Transverse colon (tissue), 3 donors: ENCODE measurements around the gene OPTC.

Source experiments
- POLR2A ChIP-seq: fragments of 450-650 bp; IDR thresholded peaks from one replicate; pipeline ENCODE4 v1.6.1; 2016; ENCODE audit warnings: antibody characterized with exemption, mild to moderate bottlenecking, moderate library complexity
- TF ChIP-seq, protein P1 (sequence below), 5 experiments: fragments of 200-600 bp in 3 of 5; fragments of 450-650 bp in 2 of 5; sonication (generic) in 3 of 5; IDR thresholded peaks; 1 replicate in 2 of 5; 2 replicates in 3 of 5; pipeline ENCODE4 v1.5.1; 2016 to 2017; ENCODE audit warnings: antibody characterized with exemption in 5 of 5, inconsistent platforms in 3 of 5, mild to moderate bottlenecking in 2 of 5, moderate library complexity in 1 of 5

DNA sequence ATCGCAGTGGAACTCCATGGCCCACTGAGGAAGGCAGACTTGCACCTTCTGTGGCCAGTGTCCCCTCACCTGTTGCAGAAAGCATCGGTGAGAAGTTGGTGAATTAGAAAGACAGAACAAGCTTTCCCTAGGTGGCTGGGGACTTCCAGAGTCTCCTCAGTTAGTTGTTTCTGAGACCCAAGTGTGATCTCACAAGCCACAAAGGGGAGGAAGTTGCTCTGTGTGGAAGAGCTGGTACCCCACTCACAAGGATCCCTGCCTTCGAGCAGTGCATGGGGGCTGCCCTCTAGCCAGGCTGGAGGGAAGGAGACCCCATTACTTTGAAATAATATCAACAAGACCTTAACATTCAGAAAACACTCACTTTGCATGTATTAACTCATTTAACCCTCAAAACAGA, 16.2 kb upstream of the OPTC start:
- TF ChIP-seq, protein P1, sequence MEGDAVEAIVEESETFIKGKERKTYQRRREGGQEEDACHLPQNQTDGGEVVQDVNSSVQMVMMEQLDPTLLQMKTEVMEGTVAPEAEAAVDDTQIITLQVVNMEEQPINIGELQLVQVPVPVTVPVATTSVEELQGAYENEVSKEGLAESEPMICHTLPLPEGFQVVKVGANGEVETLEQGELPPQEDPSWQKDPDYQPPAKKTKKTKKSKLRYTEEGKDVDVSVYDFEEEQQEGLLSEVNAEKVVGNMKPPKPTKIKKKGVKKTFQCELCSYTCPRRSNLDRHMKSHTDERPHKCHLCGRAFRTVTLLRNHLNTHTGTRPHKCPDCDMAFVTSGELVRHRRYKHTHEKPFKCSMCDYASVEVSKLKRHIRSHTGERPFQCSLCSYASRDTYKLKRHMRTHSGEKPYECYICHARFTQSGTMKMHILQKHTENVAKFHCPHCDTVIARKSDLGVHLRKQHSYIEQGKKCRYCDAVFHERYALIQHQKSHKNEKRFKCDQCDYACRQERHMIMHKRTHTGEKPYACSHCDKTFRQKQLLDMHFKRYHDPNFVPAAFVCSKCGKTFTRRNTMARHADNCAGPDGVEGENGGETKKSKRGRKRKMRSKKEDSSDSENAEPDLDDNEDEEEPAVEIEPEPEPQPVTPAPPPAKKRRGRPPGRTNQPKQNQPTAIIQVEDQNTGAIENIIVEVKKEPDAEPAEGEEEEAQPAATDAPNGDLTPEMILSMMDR (IDR thresholded peaks at IDR 0.05), result no peak
- no peak for TF ChIP-seq POLR2A
